ENCODE data around the gene CMSS1.
A peak's percentile ranks its signal among the peaks of the same experiment; 100 is the strongest.

CMSS1 gene

DNA sequence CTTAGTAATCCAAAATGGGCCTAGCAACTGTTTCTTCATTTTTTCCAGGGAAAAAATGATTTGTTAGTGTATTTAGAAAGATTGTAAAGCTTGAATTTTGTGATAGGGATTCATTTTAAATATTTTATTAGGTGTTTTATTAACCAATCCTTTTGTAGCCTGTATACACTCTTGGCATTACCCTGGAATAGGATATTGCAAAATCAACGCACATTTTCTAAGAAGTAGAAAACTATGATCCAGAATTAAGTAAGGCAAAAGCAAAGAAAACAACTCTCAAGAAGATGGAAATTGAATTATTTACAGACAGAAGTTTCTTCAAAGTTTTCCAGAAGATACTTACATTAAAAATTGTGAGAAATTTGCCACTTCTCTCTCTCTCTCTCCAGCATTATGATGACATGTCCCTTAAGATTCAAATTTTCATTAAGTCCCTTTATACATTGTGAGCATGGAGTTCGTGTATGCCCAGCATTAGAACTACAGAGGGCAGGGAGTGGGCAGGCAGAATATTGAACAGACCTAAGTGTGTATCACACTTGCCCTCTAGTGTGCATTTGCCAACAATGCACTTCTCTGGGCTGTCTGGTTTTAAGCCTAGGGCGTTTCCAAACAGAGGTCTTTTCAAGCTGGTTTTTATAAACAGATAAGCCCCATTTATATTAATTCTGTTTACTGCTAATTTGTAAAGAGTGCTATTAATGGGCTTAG lies 28.5 kb upstream of the CMSS1 start:
- TF ChIP-seq CTCF (IDR thresholded peaks at IDR 0.05; ENCODE audit: low read depth, low read length) = peak; percentile 70
- no peak overlapping the region for H3K4me3 ChIP-seq (replicated peaks in 1 of 2; ENCODE audit: low read depth in 2 of 2, low read length in 2 of 2)
- peak; percentile 75 to 86 for DNase-seq (ENCODE audit: low read depth in 2 of 2)

DNA sequence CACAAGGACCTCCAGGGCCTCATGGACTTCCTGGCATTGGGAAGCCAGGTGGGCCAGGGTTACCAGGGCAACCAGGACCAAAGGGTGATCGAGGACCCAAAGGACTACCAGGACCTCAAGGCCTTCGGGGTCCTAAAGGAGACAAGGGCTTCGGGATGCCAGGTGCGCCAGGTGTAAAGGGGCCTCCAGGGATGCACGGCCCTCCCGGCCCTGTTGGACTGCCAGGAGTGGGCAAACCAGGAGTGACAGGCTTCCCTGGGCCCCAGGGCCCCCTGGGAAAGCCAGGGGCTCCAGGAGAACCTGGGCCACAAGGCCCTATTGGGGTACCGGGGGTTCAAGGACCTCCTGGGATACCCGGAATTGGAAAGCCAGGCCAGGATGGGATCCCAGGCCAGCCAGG lies 23.2 kb upstream of the CMSS1 start:
- no peak overlapping the region for H3K4me3 ChIP-seq (replicated peaks in 1 of 2; ENCODE audit: low read depth in 2 of 2, low read length in 2 of 2)
- no peak for DNase-seq (ENCODE audit: low read depth in 2 of 2)
- TF ChIP-seq CTCF (IDR thresholded peaks at IDR 0.05; ENCODE audit: low read depth, low read length) = no peak

- DNase-seq (ENCODE audit: low read depth in 2 of 2) = no peak
- no peak overlapping the region for H3K4me3 ChIP-seq (replicated peaks in 1 of 2; ENCODE audit: low read depth in 2 of 2, low read length in 2 of 2)
- TF ChIP-seq CTCF (IDR thresholded peaks at IDR 0.05; ENCODE audit: low read depth, low read length) = no peak
These were observed 22.1 kb upstream of the CMSS1 start for GRCh38 chr3:99795573-99795972.

DNA sequence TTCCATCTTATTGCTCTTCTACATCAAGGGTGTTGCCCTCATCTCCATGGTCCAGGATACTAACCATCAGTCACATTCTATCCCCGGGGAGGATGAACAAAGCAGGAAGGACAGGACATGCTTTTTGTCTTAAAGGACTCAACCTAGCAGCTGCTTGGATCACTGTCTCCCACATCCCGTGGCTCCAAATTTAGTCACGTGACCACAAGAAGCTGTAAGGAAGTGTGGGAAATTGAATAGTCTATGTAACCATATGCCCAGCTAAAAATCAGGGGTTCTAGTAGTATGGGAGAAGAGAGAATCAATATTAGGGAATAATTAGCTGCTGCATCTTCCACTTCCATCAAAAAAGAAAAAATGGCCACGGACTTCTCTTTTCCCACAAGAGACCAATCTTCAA lies 18.2 kb upstream of the CMSS1 start:
- DNase-seq (ENCODE audit: low read depth in 2 of 2) = no peak
- TF ChIP-seq CTCF (IDR thresholded peaks at IDR 0.05; ENCODE audit: low read depth, low read length) = no peak
- no peak overlapping the region for H3K4me3 ChIP-seq (replicated peaks in 1 of 2; ENCODE audit: low read depth in 2 of 2, low read length in 2 of 2)

- no peak for DNase-seq (ENCODE audit: low read depth in 2 of 2)
- H3K4me3 ChIP-seq (replicated peaks in 1 of 2; ENCODE audit: low read depth in 2 of 2, low read length in 2 of 2) = no peak overlapping the region
- no peak for TF ChIP-seq CTCF (IDR thresholded peaks at IDR 0.05; ENCODE audit: low read depth, low read length)
These were observed 14.4 kb upstream of the CMSS1 start for GRCh38 chr3:99803297-99803696.

- TF ChIP-seq CTCF (IDR thresholded peaks at IDR 0.05; ENCODE audit: low read depth, low read length) = no peak
- no peak for DNase-seq (ENCODE audit: low read depth in 2 of 2)
- no peak overlapping the region for H3K4me3 ChIP-seq (replicated peaks in 1 of 2; ENCODE audit: low read depth in 2 of 2, low read length in 2 of 2)
These were observed 12.5 kb upstream of the CMSS1 start for GRCh38 chr3:99805160-99805559.
